Activated CD8-positive, alpha-beta memory T cell treated with anti-CD3 and anti-CD28 coated beads, Interleukin-2, amount 10 ng/mL, durations not matched to agents 7 days and 5 days (primary cell): ENCODE results near the gene PHC2. TPM values are rescaled to one million over a fixed set of nuclear protein-coding genes. Genes with fewer than 3 reads are reported as not detected.

Source experiments
- ATAC-seq: fragments of 150-1000 bp; cut with Tn5 transposase; one replicate; pipeline ENCODE4 v1.10.0; 2021; ENCODE audit warnings: moderate library complexity
- CTCF ChIA-PET: fragments of 350-600 bp; sonication (Branson Sonifier 250); formaldehyde crosslinking; loops from one replicate; lab custom pipeline; 2021; ENCODE audit warnings: antibody characterized with exemption; lab: Charles Lee
- DNase-seq: peaks from one replicate; pipeline ENCODE4 v3.0.0-alpha.2; 2020
- H3K27ac Mint-ChIP-seq: one replicate; pipeline ENCODE4 v1.8.0; 2021; ENCODE audit warnings: mild to moderate bottlenecking, mixed read lengths
- H3K27me3 Mint-ChIP-seq: one replicate; pipeline ENCODE4 v1.8.0; 2021; ENCODE audit warnings: mixed read lengths
- H3K36me3 Mint-ChIP-seq: one replicate; pipeline ENCODE4 v1.8.0; 2021; ENCODE audit warnings: mild to moderate bottlenecking, mixed read lengths
- H3K4me1 Mint-ChIP-seq: one replicate; pipeline ENCODE4 v1.8.0; 2021; ENCODE audit warnings: mixed read lengths
- H3K4me3 Mint-ChIP-seq: one replicate; pipeline ENCODE4 v1.8.0; 2021; ENCODE audit warnings: mild to moderate bottlenecking, moderate library complexity, mixed read lengths
- H3K9me3 Mint-ChIP-seq: one replicate; pipeline ENCODE4 v1.8.0; 2022; ENCODE audit warnings: low read depth, mixed read lengths
- total RNA-seq, 2 experiments: library from RNA; stranded (reverse); gene quantifications; one replicate each; pipeline ENCODE4 v1.2.3, GENCODE V29; 2021

The PHC2 gene
- total RNA-seq, 2 experiments from 2014 or later: 36.4 to 43.0 TPM

- Mint-ChIP-seq H3K36me3 (no peaks in the 10 kb centered on the region), H3K4me1 (peaks cover 21% of the 10 kb centered on the region), H3K27me3 (peaks cover 33% of the 10 kb centered on the region), H3K4me3 (no peak overlapping the region), H3K9me3 (no peaks in the 10 kb centered on the region), H3K27ac (no peak overlapping the region)
- DNase-seq: no peak
- no peak for ATAC-seq
- CTCF ChIA-PET: interaction anchor here (1.2 kb wide), 2 partner anchors 93 to 94 kb away, joined by 3 read pairs; no protein-coding TSS in a partner anchor
Observed at GRCh38 chr1:33377013-33377412, 53.9 kb downstream of the PHC2 start.

- CTCF ChIA-PET: no interaction called here
Observed at GRCh38 chr1:33375316-33375715, 55.6 kb downstream of the PHC2 start.

GRCh38 chr1:33374336-33375105 is 56.4 kb downstream of the PHC2 start:
- Mint-ChIP-seq H3K27ac (no peak overlapping the region), H3K9me3 (no peaks in the 10 kb centered on the region), H3K4me3 (no peak overlapping the region), H3K4me1 (peaks cover 3% of the 10 kb centered on the region), H3K27me3 (peaks cover 12% of the 10 kb centered on the region), H3K36me3 (no peaks in the 10 kb centered on the region)
- ATAC-seq (no peak), DNase-seq (no peak)
- CTCF ChIA-PET: no interaction called here

More at GRCh38 chr1:33375316-33375715, 55.6 kb downstream of the PHC2 start:
- DNase-seq (no peak), ATAC-seq (no peak)
- Mint-ChIP-seq H3K27ac (no peak overlapping the region), H3K27me3 (peaks cover 20% of the 10 kb centered on the region), H3K9me3 (no peaks in the 10 kb centered on the region), H3K4me3 (no peak overlapping the region), H3K36me3 (no peaks in the 10 kb centered on the region), H3K4me1 (peaks cover 10% of the 10 kb centered on the region)

- H3K9me3 Mint-ChIP-seq: no peaks in the 10 kb centered on the region
- H3K4me1 Mint-ChIP-seq: peaks cover 3% of the 10 kb centered on the region
- no peak for DNase-seq
- CTCF ChIA-PET: no interaction called here
- peaks cover 9% of the 10 kb centered on the region for H3K27me3 Mint-ChIP-seq
- no peaks in the 10 kb centered on the region for H3K36me3 Mint-ChIP-seq
- no peak overlapping the region for H3K27ac Mint-ChIP-seq
- no peak for ATAC-seq
- H3K4me3 Mint-ChIP-seq: no peak overlapping the region
Observed at GRCh38 chr1:33373606-33374005, 57.3 kb downstream of the PHC2 start.

- Mint-ChIP-seq H3K27ac (no peak overlapping the region), H3K9me3 (no peaks in the 10 kb centered on the region), H3K27me3 (peaks cover 3% of the 10 kb centered on the region), H3K4me3 (no peak overlapping the region), H3K4me1 (peaks cover 3% of the 10 kb centered on the region), H3K36me3 (no peaks in the 10 kb centered on the region)
- ATAC-seq: no peak
- CTCF ChIA-PET: interaction anchor here (1.0 to 2.0 kb wide), 4 partner anchors 9 to 99 kb away, joined by 3 to 9 read pairs (median 6); no protein-coding TSS in a partner anchor
- no peak for DNase-seq
Observed at GRCh38 chr1:33372677-33373076, 58.2 kb downstream of the PHC2 start.

GRCh38 chr1:33372162-33372561 is 58.7 kb downstream of the PHC2 start:
- no peak for ATAC-seq

GRCh38 chr1:33371334-33371733 is 59.6 kb downstream of the PHC2 start:
- Mint-ChIP-seq H3K36me3 (no peaks in the 10 kb centered on the region), H3K27ac (no peak overlapping the region), H3K4me3 (no peak overlapping the region), H3K27me3 (no peaks in the 10 kb centered on the region), H3K4me1 (no peaks in the 10 kb centered on the region), H3K9me3 (no peaks in the 10 kb centered on the region)
- ATAC-seq (no peak), DNase-seq (no peak)
- CTCF ChIA-PET: interaction anchor here (1.3 to 2.0 kb wide), 3 partner anchors 73 to 100 kb away, joined by 3 to 9 read pairs (median 4); no protein-coding TSS in a partner anchor

More at GRCh38 chr1:33372162-33372561, 58.7 kb downstream of the PHC2 start:
- no peaks in the 10 kb centered on the region for H3K9me3 Mint-ChIP-seq
- CTCF ChIA-PET: interaction anchor here (1.0 to 2.0 kb wide), 5 partner anchors 9 to 99 kb away, joined by 3 to 9 read pairs (median 4); no protein-coding TSS in a partner anchor
- H3K27ac Mint-ChIP-seq: no peak overlapping the region
- H3K36me3 Mint-ChIP-seq: no peaks in the 10 kb centered on the region
- H3K4me1 Mint-ChIP-seq: peaks cover 3% of the 10 kb centered on the region
- DNase-seq: no peak
- H3K27me3 Mint-ChIP-seq: no peaks in the 10 kb centered on the region
- no peak overlapping the region for H3K4me3 Mint-ChIP-seq

- no peak overlapping the region for H3K27ac Mint-ChIP-seq
- ATAC-seq: no peak
- CTCF ChIA-PET: interaction anchor here (1.3 to 6.8 kb wide), 3 partner anchors 10 to 99 kb away, joined by 3 to 107 read pairs (median 4); no protein-coding TSS in a partner anchor
- no peaks in the 10 kb centered on the region for H3K27me3 Mint-ChIP-seq
- H3K4me1 Mint-ChIP-seq: no peaks in the 10 kb centered on the region
- H3K4me3 Mint-ChIP-seq: no peak overlapping the region
- DNase-seq: no peak
- no peaks in the 10 kb centered on the region for H3K36me3 Mint-ChIP-seq
- H3K9me3 Mint-ChIP-seq: no peaks in the 10 kb centered on the region
Observed at GRCh38 chr1:33370827-33371226, 60.1 kb downstream of the PHC2 start.

GRCh38 chr1:33370301-33370700 is 60.6 kb downstream of the PHC2 start:
- CTCF ChIA-PET: interaction anchor here (1.2 to 6.8 kb wide), 3 partner anchors 9 to 230 kb away, joined by 4 to 107 read pairs (median 4); no protein-coding TSS in a partner anchor
- Mint-ChIP-seq H3K36me3 (no peaks in the 10 kb centered on the region), H3K4me3 (no peak overlapping the region), H3K27ac (no peak overlapping the region), H3K4me1 (no peaks in the 10 kb centered on the region), H3K27me3 (no peaks in the 10 kb centered on the region), H3K9me3 (no peaks in the 10 kb centered on the region)
- ATAC-seq (no peak), DNase-seq (no peak)

GRCh38 chr1:33369764-33370163 is 61.1 kb downstream of the PHC2 start:
- no peak for ATAC-seq
- no peak for DNase-seq
- Mint-ChIP-seq H3K4me1 (no peaks in the 10 kb centered on the region), H3K36me3 (no peaks in the 10 kb centered on the region), H3K9me3 (no peaks in the 10 kb centered on the region), H3K27me3 (no peaks in the 10 kb centered on the region), H3K27ac (no peak overlapping the region), H3K4me3 (no peak overlapping the region)
- CTCF ChIA-PET: interaction anchor here (0.6 to 6.8 kb wide), 5 partner anchors 9 to 229 kb away, joined by 3 to 107 read pairs (median 4); no protein-coding TSS in a partner anchor

GRCh38 chr1:33369081-33369480 is 61.8 kb downstream of the PHC2 start:
- no peak for DNase-seq
- no peaks in the 10 kb centered on the region for H3K27me3 Mint-ChIP-seq
- no peaks in the 10 kb centered on the region for H3K9me3 Mint-ChIP-seq
- CTCF ChIA-PET: interaction anchor here (0.6 to 6.8 kb wide), 4 partner anchors 18 to 228 kb away, joined by 3 to 107 read pairs (median 4); no protein-coding TSS in a partner anchor
- ATAC-seq: no peak
- H3K36me3 Mint-ChIP-seq: no peaks in the 10 kb centered on the region
- H3K4me3 Mint-ChIP-seq: no peak overlapping the region
- no peak overlapping the region for H3K27ac Mint-ChIP-seq
- H3K4me1 Mint-ChIP-seq: no peaks in the 10 kb centered on the region

GRCh38 chr1:33368431-33368830 is 62.5 kb downstream of the PHC2 start:
- H3K4me3 Mint-ChIP-seq: no peak overlapping the region
- no peaks in the 10 kb centered on the region for H3K36me3 Mint-ChIP-seq
- no peak overlapping the region for H3K27ac Mint-ChIP-seq
- no peaks in the 10 kb centered on the region for H3K27me3 Mint-ChIP-seq
- no peaks in the 10 kb centered on the region for H3K9me3 Mint-ChIP-seq
- ATAC-seq (no peak), DNase-seq (no peak)
- CTCF ChIA-PET: interaction anchor here (1.1 to 6.8 kb wide), 2 partner anchors 73 to 102 kb away, joined by 5 to 107 read pairs; no protein-coding TSS in a partner anchor
- no peaks in the 10 kb centered on the region for H3K4me1 Mint-ChIP-seq

GRCh38 chr1:33367485-33368405 is 63.1 kb downstream of the PHC2 start:
- ATAC-seq (peak; percentile 92), DNase-seq (peak; percentile 88)
- Mint-ChIP-seq H3K36me3 (no peaks in the 10 kb centered on the region), H3K27ac (no peak overlapping the region), H3K9me3 (no peaks in the 10 kb centered on the region), H3K27me3 (no peaks in the 10 kb centered on the region), H3K4me1 (no peaks in the 10 kb centered on the region), H3K4me3 (no peak overlapping the region)
- CTCF ChIA-PET: interaction anchor here (1.1 to 6.8 kb wide), 3 partner anchors 72 to 103 kb away, joined by 3 to 107 read pairs (median 5); no protein-coding TSS in a partner anchor
